Mesenchymal stem cell (in vitro differentiated cells and primary cell): ENCODE data around the gene RAET1E.
"Not testable (repeated sequence)": the region's sequence is repeated elsewhere in the genome, so short reads cannot be mapped to it uniquely, and the experiment has no call there.

ENCODE experiments used
- DNase-seq: peaks from one replicate; pipeline ENCODE4 v3.0.0-alpha.2; 2013
- H2AFZ ChIP-seq: one replicate; pipeline ENCODE4 v1.6.1; 2013; ENCODE audit warnings: low read depth, mild to moderate bottlenecking, control low read depth, inconsistent platforms, low read length, moderate library complexity
- H2AK5ac ChIP-seq: 2 replicates; pipeline ENCODE4 v1.6.1; 2013; ENCODE audit warnings: low read length, moderate library complexity, mild to moderate bottlenecking, inconsistent platforms; ENCODE audit not compliant: severe bottlenecking
- H2BK120ac ChIP-seq: one replicate; pipeline ENCODE4 v1.6.1; 2013; ENCODE audit warnings: low read depth, mild to moderate bottlenecking, inconsistent platforms, low read length, moderate library complexity
- H2BK12ac ChIP-seq, 2 experiments: one replicate each; pipeline ENCODE4 v1.6.1; 2013; ENCODE audit warnings: inconsistent platforms in 2 of 2, low read length in 2 of 2, mild to moderate bottlenecking in 2 of 2, moderate library complexity in 2 of 2, control low read depth in 1 of 2
- H2BK15ac ChIP-seq: one replicate; pipeline ENCODE4 v1.6.1; 2013; ENCODE audit warnings: mild to moderate bottlenecking, low read depth, inconsistent platforms; ENCODE audit not compliant: poor library complexity, severe bottlenecking
- H2BK5ac ChIP-seq: 2 replicates; pipeline ENCODE4 v1.6.1; 2013; ENCODE audit warnings: low read depth, mild to moderate bottlenecking, low read length, control low read depth, inconsistent platforms; ENCODE audit not compliant: poor library complexity, severe bottlenecking
- H3K14ac ChIP-seq, 2 experiments: one replicate each; pipeline ENCODE4 v1.6.1; 2013; ENCODE audit warnings: inconsistent platforms in 2 of 2, low read length in 2 of 2, control low read depth in 1 of 2, mild to moderate bottlenecking in 1 of 2, moderate library complexity in 1 of 2
- H3K18ac ChIP-seq, 2 experiments: one replicate each; pipeline ENCODE4 v1.6.1; 2013; ENCODE audit warnings: inconsistent platforms in 2 of 2, low read length in 2 of 2, control low read depth in 1 of 2, low read depth in 1 of 2, mild to moderate bottlenecking in 1 of 2
- H3K23ac ChIP-seq, 2 experiments: one replicate each; pipeline ENCODE4 v1.6.1; 2013; ENCODE audit warnings: inconsistent platforms in 2 of 2, low read length in 2 of 2, mild to moderate bottlenecking in 2 of 2, moderate library complexity in 2 of 2, control low read depth in 1 of 2
- H3K27ac ChIP-seq: 2 replicates; pipeline ENCODE4 v1.5.1; 2013; ENCODE audit warnings: mild to moderate bottlenecking, moderate library complexity, low read length, control low read depth, inconsistent platforms; ENCODE audit not compliant: poor library complexity, severe bottlenecking
- H3K27me3 ChIP-seq, 2 experiments: 2 replicates each; pipeline versions ENCODE4 v1.6.1 to v1.7.0; 2013; ENCODE audit warnings: low read length in 2 of 2, mild to moderate bottlenecking in 2 of 2, moderate library complexity in 2 of 2, control low read depth in 1 of 2, inconsistent platforms in 1 of 2; ENCODE audit not compliant: control insufficient read depth in 1 of 2, insufficient read depth in 1 of 2
- H3K36me3 ChIP-seq, 2 experiments: 2 replicates each; pipeline versions ENCODE4 v1.6.1 to v1.7.0; 2013; ENCODE audit warnings: low read length in 2 of 2, control low read depth in 1 of 2, inconsistent platforms in 1 of 2, low read depth in 1 of 2, mild to moderate bottlenecking in 1 of 2; ENCODE audit not compliant: insufficient read depth in 2 of 2, control insufficient read depth in 1 of 2
- H3K4ac ChIP-seq, 2 experiments: one replicate each; pipeline ENCODE4 v1.6.1; 2013; ENCODE audit warnings: inconsistent platforms in 2 of 2, low read length in 2 of 2, mild to moderate bottlenecking in 2 of 2, moderate library complexity in 2 of 2, control low read depth in 1 of 2, low read depth in 1 of 2
- H3K4me1 ChIP-seq: 2 replicates; pipeline ENCODE4 v1.6.1; 2013; ENCODE audit warnings: low read depth, low read length, control low read depth; ENCODE audit not compliant: control insufficient read depth, insufficient read depth
- H3K4me2 ChIP-seq: 2 replicates; pipeline ENCODE4 v1.6.1; 2013; ENCODE audit warnings: low read length, mild to moderate bottlenecking, inconsistent platforms; ENCODE audit not compliant: poor library complexity, severe bottlenecking
- H3K4me3 ChIP-seq, 2 experiments: 2 replicates each; pipeline versions ENCODE4 v1.5.1 to v1.7.0; 2013; ENCODE audit warnings: low read length in 2 of 2, mild to moderate bottlenecking in 2 of 2, control low read depth in 1 of 2, low read depth in 1 of 2; ENCODE audit not compliant: insufficient read depth in 1 of 2
- H3K79me1 ChIP-seq: replicated peaks from 2 replicates; pipeline ENCODE4 v1.6.1; 2013; ENCODE audit warnings: mild to moderate bottlenecking, control low read depth, low read length, inconsistent platforms; ENCODE audit not compliant: poor library complexity, severe bottlenecking
- H3K9ac ChIP-seq: 2 replicates; pipeline ENCODE4 v1.7.0; 2013; ENCODE audit warnings: mild to moderate bottlenecking, low read length, moderate library complexity
- H3K9me3 ChIP-seq: 2 replicates; pipeline ENCODE4 v1.7.0; 2013; ENCODE audit warnings: mild to moderate bottlenecking, low read length; ENCODE audit not compliant: control insufficient read depth
- H4K8ac ChIP-seq: one replicate; pipeline ENCODE4 v1.6.1; 2013; ENCODE audit warnings: inconsistent platforms, mild to moderate bottlenecking, low read length, moderate library complexity
- H4K91ac ChIP-seq: one replicate; pipeline ENCODE4 v1.6.1; 2013; ENCODE audit warnings: mild to moderate bottlenecking, low read length, inconsistent platforms
- WGBS: methylation state at CpG from one replicate; pipeline ENCODE4 v1.1.7; 2013; ENCODE audit warnings: mixed read lengths; 5-methylcytosine and 5-hydroxymethylcytosine counted together

RAET1E gene

DNA sequence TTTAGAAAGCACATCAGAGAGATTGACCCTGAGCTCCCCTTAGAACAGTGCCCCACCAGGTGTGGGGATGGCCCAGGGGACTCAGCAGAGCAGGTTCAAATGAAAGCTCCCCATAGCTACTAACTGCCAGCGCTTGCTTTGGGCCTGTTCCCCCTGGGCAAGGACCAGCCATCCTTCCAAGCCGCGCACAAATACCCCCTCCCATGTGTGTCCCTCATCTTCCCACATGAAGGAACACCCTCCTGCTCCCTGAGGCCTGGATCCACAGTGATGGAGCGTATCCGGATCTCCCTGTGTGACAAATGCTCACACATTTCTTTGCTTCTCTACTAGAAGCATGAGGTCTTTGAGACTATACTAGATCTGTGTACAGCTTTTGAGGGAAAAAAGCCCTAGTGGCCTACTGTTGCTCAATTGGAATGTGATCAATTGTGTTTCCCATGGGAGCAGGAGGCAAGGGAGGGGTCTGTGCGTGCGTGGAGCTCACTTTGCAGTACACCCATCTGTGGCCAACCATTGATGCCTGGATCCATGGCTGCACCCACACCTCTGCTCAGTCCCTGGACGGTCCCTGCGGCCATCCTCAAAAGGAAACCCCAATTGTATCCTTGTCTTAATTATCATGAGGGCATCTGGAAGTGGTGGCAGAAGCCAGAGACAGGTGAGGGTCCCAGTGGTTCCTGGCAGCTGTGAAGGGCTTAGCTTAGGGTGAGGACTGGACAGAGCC is 26.5 kb upstream of the RAET1E start:
- H3K4me1 ChIP-seq: peaks cover 23% of the 10 kb centered on the region
- DNase-seq: no peak
- peaks cover 6 to 36% of the 10 kb centered on the region in 2 experiments for H3K27me3 ChIP-seq
- no peak overlapping the region for H3K4ac ChIP-seq
- no peak overlapping the region for H3K9ac ChIP-seq
- no peak overlapping the region for H3K27ac ChIP-seq
- no peak overlapping the region for H4K8ac ChIP-seq
- H2BK120ac ChIP-seq: no peak overlapping the region
- H2BK5ac ChIP-seq: no peak overlapping the region
- no peak overlapping the region for H3K4me3 ChIP-seq
- H2AFZ ChIP-seq: no peak overlapping the region
- H3K36me3 ChIP-seq: no peaks in the 10 kb centered on the region
- H3K23ac ChIP-seq: no peak overlapping the region
- H3K18ac ChIP-seq: no peak overlapping the region
- no peak overlapping the region for H4K91ac ChIP-seq
- H3K79me1 ChIP-seq: no peaks in the 10 kb centered on the region
- no peak overlapping the region for H2BK12ac ChIP-seq
- H3K14ac ChIP-seq: no peak overlapping the region
- H2AK5ac ChIP-seq: no peak overlapping the region
- H3K9me3 ChIP-seq: no peaks in the 10 kb centered on the region
- no peak overlapping the region for H2BK15ac ChIP-seq
- WGBS: 70% methylated on average over 7 of the region's 9 CpGs
- no peak overlapping the region for H3K4me2 ChIP-seq

DNA sequence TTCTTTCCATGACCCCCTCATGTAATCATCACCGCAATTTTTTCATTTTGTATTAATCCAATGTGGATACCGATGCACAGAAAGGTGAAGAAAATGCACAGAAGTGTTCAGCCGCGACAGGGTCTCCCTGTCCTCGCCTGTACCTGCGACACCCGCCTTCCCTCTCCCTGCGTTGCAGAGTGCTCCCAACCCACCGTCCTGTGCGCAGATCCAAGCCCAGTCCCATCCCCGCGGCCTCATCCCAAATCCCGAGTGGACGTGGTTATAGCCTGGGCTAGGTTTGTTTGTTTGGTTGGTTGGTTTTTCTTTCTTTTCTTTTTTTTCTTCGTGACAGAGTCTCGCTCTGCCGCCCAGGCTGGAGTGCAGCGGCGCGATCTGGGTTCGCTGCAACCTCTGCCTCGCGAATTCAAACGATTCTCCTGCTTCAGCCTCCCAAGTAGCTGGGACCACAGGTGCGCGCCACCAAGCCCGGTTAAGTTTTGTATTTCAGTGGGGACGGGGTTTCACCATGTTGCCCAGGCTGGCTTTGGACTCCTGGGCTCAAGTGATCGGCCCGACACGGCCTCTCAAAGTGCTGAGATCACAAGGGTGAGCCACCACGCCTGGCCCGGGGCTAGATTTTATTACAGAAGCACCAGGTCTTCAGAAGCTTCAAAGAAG is 25.5 kb upstream of the RAET1E start:
- no peak overlapping the region for H3K23ac ChIP-seq
- H3K4me1 ChIP-seq: peaks cover 23% of the 10 kb centered on the region
- DNase-seq: no peak
- no peak overlapping the region for H3K27ac ChIP-seq
- peak overlapping the region; percentile 90 for H3K4me2 ChIP-seq
- H2BK12ac ChIP-seq: no peak overlapping the region
- peak overlapping the region; percentile 81 for H3K9ac ChIP-seq
- H3K18ac ChIP-seq: peak overlapping the region in 1 of 2 experiments; percentile 13
- H3K36me3 ChIP-seq: peaks cover 0 to 4% of the 10 kb centered on the region in 2 experiments
- H3K9me3 ChIP-seq: no peaks in the 10 kb centered on the region
- H3K4ac ChIP-seq: no peak overlapping the region
- no peak overlapping the region for H4K8ac ChIP-seq
- peaks cover 0 to 36% of the 10 kb centered on the region in 2 experiments for H3K27me3 ChIP-seq
- H3K14ac ChIP-seq: no peak overlapping the region
- H3K79me1 ChIP-seq: no peaks in the 10 kb centered on the region
- no peak overlapping the region for H2BK120ac ChIP-seq
- no peak overlapping the region for H2BK15ac ChIP-seq
- H3K4me3 ChIP-seq: peak overlapping the region; percentile 36 to 91
- H4K91ac ChIP-seq: no peak overlapping the region
- H2BK5ac ChIP-seq: no peak overlapping the region
- WGBS: 37% methylated on average over 26 of the region's 33 CpGs
- H2AFZ ChIP-seq: peak overlapping the region; percentile 33
- H2AK5ac ChIP-seq: no peak overlapping the region

GRCh38 chr6:149922642-149923326 is 24.9 kb upstream of the RAET1E start, which contains the start of gene RAET1G:
Gene RAET1G (minus strand): TSS chr6:149923121. CDS start chr6:149923010, 111 bp downstream.
- H4K8ac ChIP-seq: no peak within 1 kb of the TSS
- no peak within 1 kb of the TSS for H2AK5ac ChIP-seq
- H3K4ac ChIP-seq: no peak within 1 kb of the TSS
- H3K14ac ChIP-seq: peak within 1 kb of the TSS in 1 of 2 experiments; percentile 41
- H3K79me1 ChIP-seq: no peaks in the 10 kb centered on the region
- H3K27me3 ChIP-seq: peaks cover 0 to 43% of the 10 kb centered on the region in 2 experiments
- H4K91ac ChIP-seq: no peak within 1 kb of the TSS
- H2BK5ac ChIP-seq: peak within 1 kb of the TSS; percentile 8
- 2% methylated on average over 35 of the region's 40 CpGs for WGBS
- H2AFZ ChIP-seq: peak within 1 kb of the TSS; percentile 97
- H3K9ac ChIP-seq: peak within 1 kb of the TSS; percentile 81
- peak within 1 kb of the TSS in 1 of 2 experiments; percentile 48 for H3K18ac ChIP-seq
- no peak within 1 kb of the TSS for H2BK120ac ChIP-seq
- H3K4me1 ChIP-seq: peaks cover 23% of the 10 kb centered on the region
- H3K9me3 ChIP-seq: no peaks in the 10 kb centered on the region
- peak; percentile 92 for DNase-seq
- peak within 1 kb of the TSS; percentile 2 for H2BK15ac ChIP-seq
- H3K23ac ChIP-seq: peak within 1 kb of the TSS in 1 of 2 experiments; percentile 65
- peak within 1 kb of the TSS; percentile 63 to 91 for H3K4me3 ChIP-seq
- H3K36me3 ChIP-seq: peaks cover 0 to 4% of the 10 kb centered on the region in 2 experiments
- H2BK12ac ChIP-seq: no peak within 1 kb of the TSS
- H3K4me2 ChIP-seq: peak within 1 kb of the TSS; percentile 90
- H3K27ac ChIP-seq: no peak within 1 kb of the TSS

DNA sequence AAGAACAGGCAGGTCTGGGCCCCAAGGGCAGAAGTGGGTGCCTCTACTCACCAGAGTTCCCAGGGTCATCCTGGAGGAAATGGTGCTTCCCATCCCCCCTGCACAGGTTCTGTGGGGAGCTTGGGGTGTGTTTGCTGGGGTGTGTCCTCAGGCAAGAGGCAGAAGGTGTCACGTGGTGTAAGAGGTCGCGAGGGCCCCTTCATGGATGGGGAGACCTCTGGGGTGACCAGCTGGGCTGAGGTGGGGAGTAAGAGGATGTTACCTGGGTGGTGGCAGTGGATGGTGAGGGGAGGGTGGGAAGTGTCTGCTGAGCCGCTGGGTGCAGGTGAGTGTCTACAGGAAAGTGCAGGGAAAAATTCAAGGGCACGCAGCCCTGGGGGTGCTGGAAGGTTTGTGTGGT is 24.2 kb upstream of the RAET1E start:
- H3K79me1 ChIP-seq, H2BK5ac ChIP-seq, H3K18ac ChIP-seq, H3K36me3 ChIP-seq, H3K27ac ChIP-seq, H4K8ac ChIP-seq, H2BK15ac ChIP-seq, DNase-seq, H3K4ac ChIP-seq, H3K9me3 ChIP-seq, H3K14ac ChIP-seq, H2AK5ac ChIP-seq, H4K91ac ChIP-seq, H2AFZ ChIP-seq, H3K9ac ChIP-seq, H2BK120ac ChIP-seq, H2BK12ac ChIP-seq: not testable (repeated sequence)
- 22% methylated on average over 4 of the region's 5 CpGs for WGBS
- Histone ChIP-seq H3K4me1 (peaks cover 23% of the 10 kb centered on the region), H3K4me3 (peak overlapping the region in 1 of 2 experiments; percentile 91), H3K27me3 (peaks cover 0 to 43% of the 10 kb centered on the region in 2 experiments), H3K23ac (peak overlapping the region in 1 of 2 experiments; percentile 65), H3K4me2 (peak overlapping the region; percentile 90)
